IPS-NIHi7 (cell line): Measurements from ENCODE around the gene EPHA7.

Experiments used
- DNase-seq: peaks from one replicate; pipeline ENCODE4 v3.0.0; 2012; ENCODE audit warnings: mixed read lengths; ENCODE audit errors: extremely low spot score

The EPHA7 gene

GRCh38 chr6:93248631-93249030 lies 170.7 kb downstream of the EPHA7 start:
- DNase-seq = no peak

- no peak for DNase-seq
Measured at GRCh38 chr6:93243231-93243778, 176.1 kb downstream of the EPHA7 start.

- no peak for DNase-seq
Measured at GRCh38 chr6:93242049-93242448, 177.3 kb downstream of the EPHA7 start.

- DNase-seq = no peak
Measured at GRCh38 chr6:93238632-93239031, 180.7 kb downstream of the EPHA7 start.

- no peak for DNase-seq
Measured at GRCh38 chr6:93235775-93236174, 183.6 kb downstream of the EPHA7 start.

- DNase-seq = no peak
Measured at GRCh38 chr6:93226822-93227221, 192.5 kb downstream of the EPHA7 start.

- DNase-seq = no peak
Measured at GRCh38 chr6:93222071-93222851, 197.1 kb downstream of the EPHA7 start.

GRCh38 chr6:93219447-93219846 lies 199.9 kb downstream of the EPHA7 start:
- no peak for DNase-seq

GRCh38 chr6:93218096-93218495 lies 201.3 kb downstream of the EPHA7 start:
- DNase-seq = no peak

GRCh38 chr6:93213028-93213427 lies 206.3 kb downstream of the EPHA7 start:
- DNase-seq = no peak

- DNase-seq = no peak
Measured at GRCh38 chr6:93210908-93211307, 208.5 kb downstream of the EPHA7 start.

- no peak for DNase-seq
Measured at GRCh38 chr6:93209358-93209757, 210.0 kb downstream of the EPHA7 start.

- DNase-seq = no peak
Measured at GRCh38 chr6:93196406-93196970, 222.9 kb downstream of the EPHA7 start.

- DNase-seq = no peak
Measured at GRCh38 chr6:93194480-93194879, 224.9 kb downstream of the EPHA7 start.

- DNase-seq = no peak
Measured at GRCh38 chr6:93193868-93194267, 225.5 kb downstream of the EPHA7 start.
